CD14-positive monocyte (primary cell): ENCODE results near the gene HEXB. TPM values are rescaled to one million over a fixed set of nuclear protein-coding genes. Genes with fewer than 3 reads are reported as not detected.
A peak's percentile ranks its signal among the peaks of the same experiment; 100 is the strongest.

Experiments used
- DNase-seq, 3 donors: peaks; one replicate each; pipeline ENCODE4 v3.0.0-alpha.2; 2011 to 2022
- H2AFZ ChIP-seq: 2 replicates; pipeline ENCODE4 v1.6.0; 2012; ENCODE audit warnings: mild to moderate bottlenecking, low read depth, low read length, inconsistent platforms; ENCODE audit not compliant: insufficient read depth, poor library complexity, severe bottlenecking
- H3K27ac ChIP-seq, 2 donors: 1 replicate in 1 of 2; 2 replicates in 1 of 2; pipeline ENCODE4 v1.5.1; 2012 to 2013; ENCODE audit warnings: low read length in 2 of 2, control low read depth in 1 of 2, inconsistent platforms in 1 of 2, low read depth in 1 of 2, mild to moderate bottlenecking in 1 of 2
- H3K27me3 ChIP-seq, 2 donors: one replicate each; pipeline versions ENCODE4 v1.6.0 to v1.6.1; 2011 to 2013; ENCODE audit warnings: low read length in 2 of 2; ENCODE audit not compliant: control insufficient read depth in 2 of 2, insufficient read depth in 2 of 2
- H3K36me3 ChIP-seq, 2 donors: replicated peaks in 1 of 2; 1 replicate in 1 of 2; 2 replicates in 1 of 2; pipeline versions ENCODE4 v1.5.1 to v1.6.1; 2012 to 2013; ENCODE audit warnings: low read length in 2 of 2, control low read depth in 1 of 2, inconsistent platforms in 1 of 2, mild to moderate bottlenecking in 1 of 2; ENCODE audit not compliant: insufficient read depth in 2 of 2, control insufficient read depth in 1 of 2
- H3K4me1 ChIP-seq, 2 donors: 1 replicate in 1 of 2; 2 replicates in 1 of 2; pipeline versions ENCODE4 v1.5.1 to v1.6.1; 2012 to 2013; ENCODE audit warnings: low read length in 2 of 2, control low read depth in 1 of 2, inconsistent platforms in 1 of 2, mild to moderate bottlenecking in 1 of 2, moderate library complexity in 1 of 2; ENCODE audit not compliant: insufficient read depth in 2 of 2, control insufficient read depth in 1 of 2
- H3K4me2 ChIP-seq: replicated peaks from 2 replicates; pipeline ENCODE3; 2012; ENCODE audit warnings: low read length, moderate library complexity, mild to moderate bottlenecking; ENCODE audit not compliant: poor library complexity, severe bottlenecking; ENCODE audit errors: extremely low read depth
- H3K4me3 ChIP-seq, 3 experiments: fragments of 200-600 bp in 1 of 3; sonication (generic) in 1 of 3; replicated peaks in 1 of 3; 1 replicate in 2 of 3; 2 replicates in 1 of 3; pipeline ENCODE4 v1.5.1; 2011 to 2013; ENCODE audit warnings: low read length in 3 of 3, mild to moderate bottlenecking in 3 of 3, control low read depth in 2 of 3, low read depth in 2 of 3, inconsistent platforms in 1 of 3, moderate library complexity in 1 of 3
- H3K79me2 ChIP-seq: 2 replicates; pipeline ENCODE4 v1.6.0; 2012; ENCODE audit warnings: mild to moderate bottlenecking, control low read depth, inconsistent platforms, low read length, moderate library complexity; ENCODE audit not compliant: insufficient read depth
- H3K9ac ChIP-seq: 2 replicates; pipeline ENCODE4 v1.6.0; 2017; ENCODE audit warnings: low read length, mild to moderate bottlenecking; ENCODE audit not compliant: insufficient read depth, poor library complexity, severe bottlenecking
- H3K9me3 ChIP-seq, 2 donors: replicated peaks in 1 of 2; 1 replicate in 1 of 2; 2 replicates in 1 of 2; pipeline versions ENCODE4 v1.5.1 to v1.6.1; 2012 to 2013; ENCODE audit warnings: low read length in 2 of 2, control low read depth in 1 of 2; ENCODE audit not compliant: control insufficient read depth in 1 of 2, insufficient read depth in 1 of 2
- H4K20me1 ChIP-seq: 2 replicates; pipeline ENCODE4 v1.6.0; 2012; ENCODE audit warnings: mild to moderate bottlenecking, low read length, control low read depth, moderate library complexity; ENCODE audit not compliant: insufficient read depth
- H3K27ac Mint-ChIP-seq, 7 donors: one replicate each; pipeline ENCODE4 v1.8.0; 2020; ENCODE audit warnings: mild to moderate bottlenecking in 7 of 7, mixed read lengths in 7 of 7, moderate library complexity in 6 of 7, inconsistent platforms in 2 of 7
- H3K27me3 Mint-ChIP-seq, 3 donors: one replicate each; pipeline ENCODE4 v1.8.0; 2021 to 2022; ENCODE audit warnings: low read depth in 3 of 3, mild to moderate bottlenecking in 3 of 3, mixed read lengths in 3 of 3, moderate library complexity in 3 of 3, inconsistent platforms in 1 of 3
- H3K36me3 Mint-ChIP-seq, 2 donors: one replicate each; pipeline ENCODE4 v1.8.0; 2020; ENCODE audit warnings: mixed read lengths in 2 of 2, inconsistent platforms in 1 of 2, mild to moderate bottlenecking in 1 of 2
- H3K4me1 Mint-ChIP-seq: one replicate; pipeline ENCODE4 v1.8.0; 2020; ENCODE audit warnings: mild to moderate bottlenecking, mixed read lengths
- H3K4me3 Mint-ChIP-seq, 2 donors: one replicate each; pipeline ENCODE4 v1.8.0; 2020; ENCODE audit warnings: mild to moderate bottlenecking in 2 of 2, mixed read lengths in 2 of 2, moderate library complexity in 1 of 2
- H3K9me3 Mint-ChIP-seq, 7 donors: one replicate each; pipeline ENCODE4 v1.8.0; 2020 to 2022; ENCODE audit warnings: mixed read lengths in 7 of 7, mild to moderate bottlenecking in 6 of 7, moderate library complexity in 6 of 7, inconsistent platforms in 2 of 7
- WGBS: methylation state at CpG from one replicate; pipeline ENCODE4 v1.1.5; 2013; ENCODE audit warnings: missing lambda C conversion rate; ENCODE audit not compliant: insufficient coverage; 5-methylcytosine and 5-hydroxymethylcytosine counted together
- intact Hi-C, 2 donors: fragments of 100-400 bp; cut with micrococcal nuclease; formaldehyde crosslinking; loops; one replicate each; pipeline versions ENCODE4 v1.15.0 to v1.15.1; 2023
- polyA plus RNA-seq, 3 donors: library from polyadenylated mRNA; depleted of rRNA in 1 of 3; unstranded in 2 of 3; stranded (reverse) in 1 of 3; fragments of 300-500 nt in 2 of 3; fragments of >200 nt in 1 of 3; fragmentation: Illumina TruSeq in 2 of 3; gene quantifications; 1 replicate in 2 of 3; 2 replicates in 1 of 3; pipeline ENCODE4 v1.2.3, GENCODE V29; 2012 to 2021
- TF ChIP-seq, protein P1 (sequence below): fragments of 200-600 bp; IDR thresholded peaks from one replicate; pipeline ENCODE4 v1.8.0; 2022; ENCODE audit warnings: antibody characterized with exemption, mild to moderate bottlenecking

The HEXB gene
- polyA plus RNA-seq, 3 donors, result 158 to 518 (median 470) TPM

- Histone ChIP-seq H3K4me3 (no peak overlapping the region), H3K9ac (no peak overlapping the region), H2AFZ (no peak overlapping the region), H3K9me3 (no peaks in the 10 kb centered on the region), H3K4me1 (peaks cover 17 to 29% of the 10 kb centered on the region in 2 donors), H3K79me2 (peaks cover 48% of the 10 kb centered on the region), H3K27me3 (no peaks in the 10 kb centered on the region), H3K27ac (no peak overlapping the region), H4K20me1 (peaks cover 5% of the 10 kb centered on the region), H3K36me3 (peaks cover 27 to 58% of the 10 kb centered on the region in 2 donors), H3K4me2 (no peak overlapping the region)
- no peak overlapping the region for H3K27ac Mint-ChIP-seq
- TF ChIP-seq, protein P1, sequence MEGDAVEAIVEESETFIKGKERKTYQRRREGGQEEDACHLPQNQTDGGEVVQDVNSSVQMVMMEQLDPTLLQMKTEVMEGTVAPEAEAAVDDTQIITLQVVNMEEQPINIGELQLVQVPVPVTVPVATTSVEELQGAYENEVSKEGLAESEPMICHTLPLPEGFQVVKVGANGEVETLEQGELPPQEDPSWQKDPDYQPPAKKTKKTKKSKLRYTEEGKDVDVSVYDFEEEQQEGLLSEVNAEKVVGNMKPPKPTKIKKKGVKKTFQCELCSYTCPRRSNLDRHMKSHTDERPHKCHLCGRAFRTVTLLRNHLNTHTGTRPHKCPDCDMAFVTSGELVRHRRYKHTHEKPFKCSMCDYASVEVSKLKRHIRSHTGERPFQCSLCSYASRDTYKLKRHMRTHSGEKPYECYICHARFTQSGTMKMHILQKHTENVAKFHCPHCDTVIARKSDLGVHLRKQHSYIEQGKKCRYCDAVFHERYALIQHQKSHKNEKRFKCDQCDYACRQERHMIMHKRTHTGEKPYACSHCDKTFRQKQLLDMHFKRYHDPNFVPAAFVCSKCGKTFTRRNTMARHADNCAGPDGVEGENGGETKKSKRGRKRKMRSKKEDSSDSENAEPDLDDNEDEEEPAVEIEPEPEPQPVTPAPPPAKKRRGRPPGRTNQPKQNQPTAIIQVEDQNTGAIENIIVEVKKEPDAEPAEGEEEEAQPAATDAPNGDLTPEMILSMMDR, result no peak
- peaks cover 19% of the 10 kb centered on the region for H3K4me1 Mint-ChIP-seq
- H3K9me3 Mint-ChIP-seq, result no peaks in the 10 kb centered on the region
- H3K36me3 Mint-ChIP-seq, result peaks cover 31 to 41% of the 10 kb centered on the region in 2 donors
- intact Hi-C loops, result no loop called here
- no peak overlapping the region for H3K4me3 Mint-ChIP-seq
- no peak for DNase-seq
- no peaks in the 10 kb centered on the region for H3K27me3 Mint-ChIP-seq
These were observed 78.5 kb downstream of the HEXB start for GRCh38 chr5:74763504-74763903.

GRCh38 chr5:74765201-74765600 is 80.2 kb downstream of the HEXB start:
- Histone ChIP-seq H3K9ac (no peak overlapping the region), H3K36me3 (peaks cover 28 to 57% of the 10 kb centered on the region in 2 donors), H4K20me1 (peaks cover 5% of the 10 kb centered on the region), H3K4me1 (peaks cover 17 to 29% of the 10 kb centered on the region in 2 donors), H3K27ac (peak overlapping the region in 1 of 2 donors; percentile 9), H2AFZ (no peak overlapping the region), H3K27me3 (no peaks in the 10 kb centered on the region), H3K9me3 (no peaks in the 10 kb centered on the region), H3K79me2 (peaks cover 49% of the 10 kb centered on the region), H3K4me3 (no peak overlapping the region), H3K4me2 (no peak overlapping the region)
- Mint-ChIP-seq H3K36me3 (peaks cover 34 to 41% of the 10 kb centered on the region in 2 donors), H3K27ac (peak overlapping the region in 1 of 7 donors; percentile 63), H3K4me1 (peaks cover 19% of the 10 kb centered on the region), H3K27me3 (no peaks in the 10 kb centered on the region), H3K4me3 (no peak overlapping the region), H3K9me3 (no peaks in the 10 kb centered on the region)
- DNase-seq, result no peak
- TF ChIP-seq, protein P1, result no peak
- intact Hi-C loops, result loop anchor here in 1 of 2 donors (5.0 kb wide), 1 partner anchor 78 kb away; the partner anchor contains the start of gene HEXB
- 91% methylated on average over 2 of the region's 9 CpGs for WGBS
